Vagina (tissue), 2 donors: ENCODE results near the gene EPHB6. TPM values are rescaled to one million over a fixed set of nuclear protein-coding genes. Genes with fewer than 3 reads are reported as not detected.

Experiments
- DNase-seq, 2 donors: peaks; one replicate each; pipeline ENCODE4 v3.0.0-alpha.2; 2017; ENCODE audit errors: extremely low spot score in 2 of 2
- H3K27ac ChIP-seq: fragments of 200-600 bp; sonication (generic); one replicate; pipeline ENCODE4 v1.5.1; 2019
- H3K27me3 ChIP-seq: fragments of 200-600 bp; sonication (generic); one replicate; pipeline ENCODE4 v1.5.1; 2019
- H3K36me3 ChIP-seq, 2 donors: fragments of 200-600 bp; sonication (generic); one replicate each; pipeline ENCODE4 v1.5.1; 2017 to 2019
- H3K4me1 ChIP-seq: fragments of 200-600 bp; sonication (generic); one replicate; pipeline ENCODE4 v1.5.1; 2019
- H3K4me3 ChIP-seq, 2 donors: fragments of 200-600 bp; sonication (generic); 1 replicate in 1 of 2; 2 replicates in 1 of 2; pipeline ENCODE4 v1.5.1; 2016 to 2019
- H3K9me3 ChIP-seq: fragments of 200-600 bp; sonication (generic); one replicate; pipeline ENCODE4 v1.5.1; 2019
- POLR2A ChIP-seq, 2 donors: fragments of 450-650 bp; IDR thresholded peaks; one replicate each; pipeline ENCODE4 v1.6.1; 2017; ENCODE audit warnings: antibody characterized with exemption in 2 of 2, mild to moderate bottlenecking in 2 of 2, moderate library complexity in 2 of 2
- POLR2AphosphoS5 ChIP-seq, 2 donors: sonication (generic); formaldehyde crosslinking; IDR thresholded peaks; one replicate each; pipeline ENCODE4 v1.9.0; 2017; ENCODE audit warnings: antibody characterized with exemption in 2 of 2, mild to moderate bottlenecking in 2 of 2, low read depth in 1 of 2; ENCODE audit not compliant: insufficient read depth in 1 of 2
- intact Hi-C: fragments of 100-400 bp; cut with DNase I; formaldehyde crosslinking; loops from one replicate; pipeline ENCODE4 v1.15.1; 2023
- total RNA-seq: library from RNA; depleted of rRNA; stranded (reverse); fragments of >200 nt; gene quantifications from one replicate; pipeline ENCODE4 v1.2.3, GENCODE V29; 2016
- TF ChIP-seq, protein P1 (sequence below), 3 experiments: fragments of 450-650 bp in 2 of 3; fragments of 200-600 bp in 1 of 3; sonication (generic) in 1 of 3; IDR thresholded peaks; one replicate each; pipeline ENCODE4 v1.5.1; 2017 to 2019; ENCODE audit warnings: antibody characterized with exemption in 3 of 3, mild to moderate bottlenecking in 2 of 3, moderate library complexity in 2 of 3

The EPHB6 gene
- total RNA-seq, 1 donor from 2014 or later, result 68.3 TPM

- no peak for DNase-seq
- Histone ChIP-seq H3K4me3 (no peak overlapping the region), H3K27me3 (no peaks in the 10 kb centered on the region), H3K27ac (no peak overlapping the region), H3K36me3 (peaks cover 0 to 20% of the 10 kb centered on the region in 2 donors), H3K4me1 (peaks cover 47% of the 10 kb centered on the region), H3K9me3 (no peaks in the 10 kb centered on the region)
- intact Hi-C loops, result loop anchor here (10.0 kb wide), 1 partner anchor 355 kb away; no protein-coding TSS in a partner anchor
- TF ChIP-seq POLR2A (IDR thresholded peaks at IDR 0.05), result no peak
- TF ChIP-seq, protein P1, sequence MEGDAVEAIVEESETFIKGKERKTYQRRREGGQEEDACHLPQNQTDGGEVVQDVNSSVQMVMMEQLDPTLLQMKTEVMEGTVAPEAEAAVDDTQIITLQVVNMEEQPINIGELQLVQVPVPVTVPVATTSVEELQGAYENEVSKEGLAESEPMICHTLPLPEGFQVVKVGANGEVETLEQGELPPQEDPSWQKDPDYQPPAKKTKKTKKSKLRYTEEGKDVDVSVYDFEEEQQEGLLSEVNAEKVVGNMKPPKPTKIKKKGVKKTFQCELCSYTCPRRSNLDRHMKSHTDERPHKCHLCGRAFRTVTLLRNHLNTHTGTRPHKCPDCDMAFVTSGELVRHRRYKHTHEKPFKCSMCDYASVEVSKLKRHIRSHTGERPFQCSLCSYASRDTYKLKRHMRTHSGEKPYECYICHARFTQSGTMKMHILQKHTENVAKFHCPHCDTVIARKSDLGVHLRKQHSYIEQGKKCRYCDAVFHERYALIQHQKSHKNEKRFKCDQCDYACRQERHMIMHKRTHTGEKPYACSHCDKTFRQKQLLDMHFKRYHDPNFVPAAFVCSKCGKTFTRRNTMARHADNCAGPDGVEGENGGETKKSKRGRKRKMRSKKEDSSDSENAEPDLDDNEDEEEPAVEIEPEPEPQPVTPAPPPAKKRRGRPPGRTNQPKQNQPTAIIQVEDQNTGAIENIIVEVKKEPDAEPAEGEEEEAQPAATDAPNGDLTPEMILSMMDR (IDR thresholded peaks at IDR 0.05), result no peak
- TF ChIP-seq POLR2AphosphoS5 (IDR thresholded peaks at IDR 0.05; ENCODE audit: insufficient read depth in 1 of 2, low read depth in 1 of 2), result peak in 1 of 2 donors; percentile 39
Observed at GRCh38 chr7:142859829-142860228, 5.0 kb downstream of the EPHB6 start.

DNA sequence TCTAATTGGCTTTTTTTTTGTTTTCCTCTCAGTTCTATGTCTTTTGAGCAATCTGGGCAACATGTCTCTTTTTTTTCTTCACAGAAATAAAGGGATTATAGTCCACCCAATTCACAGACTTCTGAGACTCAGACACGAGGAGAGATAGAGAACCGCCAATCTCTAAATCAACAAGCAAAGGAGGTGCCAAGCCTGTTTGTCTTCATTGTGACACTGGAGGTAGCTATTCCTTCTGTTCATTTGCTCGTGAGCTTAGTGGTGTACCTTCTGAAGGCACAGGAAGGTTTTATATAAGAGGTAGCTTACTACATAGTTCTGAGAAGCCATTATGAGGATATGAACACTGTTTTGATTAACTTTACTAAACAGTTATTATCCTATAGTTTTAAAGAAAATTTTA is 6.1 kb downstream of the EPHB6 start:
- TF ChIP-seq, protein P1 (IDR thresholded peaks at IDR 0.05), result no peak
- TF ChIP-seq POLR2AphosphoS5 (IDR thresholded peaks at IDR 0.05; ENCODE audit: insufficient read depth in 1 of 2, low read depth in 1 of 2) (no peak), POLR2A (IDR thresholded peaks at IDR 0.05) (no peak)
- Histone ChIP-seq H3K27me3 (no peaks in the 10 kb centered on the region), H3K9me3 (no peaks in the 10 kb centered on the region), H3K27ac (no peak overlapping the region), H3K4me3 (no peak overlapping the region), H3K36me3 (peaks cover 0 to 20% of the 10 kb centered on the region in 2 donors), H3K4me1 (peaks cover 46% of the 10 kb centered on the region)
- DNase-seq, result no peak
- intact Hi-C loops, result no loop called here

GRCh38 chr7:142862351-142862750 is 7.5 kb downstream of the EPHB6 start:
- Histone ChIP-seq H3K27me3 (no peaks in the 10 kb centered on the region), H3K4me3 (no peak overlapping the region), H3K9me3 (no peaks in the 10 kb centered on the region), H3K4me1 (peaks cover 33% of the 10 kb centered on the region), H3K27ac (no peak overlapping the region), H3K36me3 (peaks cover 0 to 20% of the 10 kb centered on the region in 2 donors)
- intact Hi-C loops, result no loop called here
- TF ChIP-seq POLR2AphosphoS5 (IDR thresholded peaks at IDR 0.05; ENCODE audit: insufficient read depth in 1 of 2, low read depth in 1 of 2), result no peak
- TF ChIP-seq POLR2A (IDR thresholded peaks at IDR 0.05), result no peak
- TF ChIP-seq, protein P1 (IDR thresholded peaks at IDR 0.05), result no peak
- DNase-seq, result no peak

DNA sequence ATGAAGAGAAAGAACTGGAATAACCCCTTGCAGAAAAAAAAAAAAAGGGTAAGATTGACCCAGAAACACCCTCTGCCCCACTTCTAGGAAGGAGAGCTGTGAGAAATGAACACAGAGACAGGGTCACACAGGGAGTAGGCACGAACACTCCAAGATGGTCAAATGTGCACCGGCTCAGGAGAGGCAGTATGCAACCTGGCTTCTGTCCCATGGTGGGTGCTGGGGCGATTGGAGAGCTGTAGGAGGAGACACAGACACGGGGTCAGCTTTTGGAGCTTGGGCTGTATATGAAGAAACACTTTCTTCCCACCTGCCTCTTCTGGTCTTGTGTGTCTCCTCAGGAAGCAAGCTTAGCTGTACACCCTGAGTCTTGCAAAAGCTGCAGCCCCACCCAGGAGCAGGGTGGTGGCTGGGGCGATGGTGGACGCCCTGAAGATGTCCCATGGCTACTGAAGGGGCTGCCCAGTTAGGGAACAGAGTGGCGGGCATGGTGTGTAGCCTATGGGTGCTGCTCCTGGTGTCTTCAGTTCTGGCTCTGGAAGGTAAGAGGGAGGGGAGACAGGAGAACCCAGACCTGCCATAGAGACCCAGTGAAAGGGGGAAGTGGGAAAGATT is 8.0 kb downstream of the EPHB6 start:
- Histone ChIP-seq H3K27me3 (no peaks in the 10 kb centered on the region), H3K9me3 (no peaks in the 10 kb centered on the region)
- intact Hi-C loops, result no loop called here

More for the DNA sequence above, 8.0 kb downstream of the EPHB6 start:
- Histone ChIP-seq H3K27ac (no peak overlapping the region), H3K4me3 (no peak overlapping the region), H3K4me1 (peaks cover 27% of the 10 kb centered on the region), H3K36me3 (peaks cover 0 to 25% of the 10 kb centered on the region in 2 donors)
- TF ChIP-seq POLR2AphosphoS5 (IDR thresholded peaks at IDR 0.05; ENCODE audit: insufficient read depth in 1 of 2, low read depth in 1 of 2) (no peak), POLR2A (IDR thresholded peaks at IDR 0.05) (no peak)
- TF ChIP-seq, protein P1 (IDR thresholded peaks at IDR 0.05), result no peak
- DNase-seq, result no peak
